GM18502 (cell line): ENCODE results near the gene KCNAB2.

Experiments used
- ATAC-seq: cut with Tn5 transposase; IDR thresholded peaks from one replicate; pipeline ENCODE4 v1.9.1; 2021; ENCODE audit warnings: mild to moderate bottlenecking; ENCODE audit not compliant: unreplicated experiment, poor library complexity

The KCNAB2 gene

GRCh38 chr1:6045561-6045960 lies at the start of gene KCNAB2:
TSS of gene KCNAB2 (plus strand) at chr1:6045888. CDS start at chr1:6051537, 5,649 bp downstream.
- no peak for ATAC-seq

GRCh38 chr1:5996641-5997270 lies 48.9 kb upstream of the KCNAB2 start:
- ATAC-seq, result no peak

- no peak for ATAC-seq
These were observed 48.4 kb upstream of the KCNAB2 start for GRCh38 chr1:5997316-5997715.

- ATAC-seq, result no peak
These were observed 47.4 kb upstream of the KCNAB2 start for GRCh38 chr1:5998051-5998905.

GRCh38 chr1:5998906-5999301 lies 46.8 kb upstream of the KCNAB2 start:
- no peak for ATAC-seq

- no peak for ATAC-seq
These were observed 45.8 kb upstream of the KCNAB2 start for GRCh38 chr1:5999711-6000443.

GRCh38 chr1:6000444-6001288 lies 45.0 kb upstream of the KCNAB2 start:
- no peak for ATAC-seq

GRCh38 chr1:6001992-6002576 lies 43.6 kb upstream of the KCNAB2 start:
- no peak for ATAC-seq

- no peak for ATAC-seq
These were observed 42.8 kb upstream of the KCNAB2 start for GRCh38 chr1:6002714-6003501.

GRCh38 chr1:6003568-6004411 lies 41.9 kb upstream of the KCNAB2 start:
- no peak for ATAC-seq

- ATAC-seq, result no peak
These were observed 41.1 kb upstream of the KCNAB2 start for GRCh38 chr1:6004412-6005123.

GRCh38 chr1:6005276-6005917 lies 40.3 kb upstream of the KCNAB2 start:
- no peak for ATAC-seq

GRCh38 chr1:6006882-6007281 lies 38.8 kb upstream of the KCNAB2 start:
- peak; percentile 24 for ATAC-seq

- ATAC-seq, result peak; percentile 75
These were observed 38.2 kb upstream of the KCNAB2 start for GRCh38 chr1:6007318-6008083.

- no peak for ATAC-seq
These were observed 37.6 kb upstream of the KCNAB2 start for GRCh38 chr1:6008084-6008415.

GRCh38 chr1:6008696-6009095 lies 37.0 kb upstream of the KCNAB2 start:
- ATAC-seq, result no peak
